SK-MEL-5 (cell line): ENCODE data around the gene PCDHGA10. TPM values are rescaled to one million over a fixed set of nuclear protein-coding genes. Genes with fewer than 3 reads are reported as not detected.

Source experiments
- DNase-seq: peaks from one replicate; pipeline ENCODE4 v3.0.0-alpha.2; 2016; ENCODE audit warnings: low read depth, low spot score
- in situ Hi-C: cut with HindIII; loops from 2 replicates; pipeline ENCODE4 v1.10.0; 2016; ENCODE audit warnings: low sequenced_read_pairs, high pct_unique_total_duplicates, low pct_unique_long_range_greater_than_20kb
- total RNA-seq: library from RNA; depleted of rRNA; stranded (reverse); fragments of >200 nt; shearing (Covaris generic); gene quantifications from 2 replicates; pipeline ENCODE4 v1.2.3, GENCODE V29; 2014; rRNA removed

PCDHGA10 gene
- total RNA-seq, 1 experiment from 2014 or later, result 0.18 TPM

GRCh38 chr5:141441571-141442170 is 28.9 kb downstream of the PCDHGA10 start:
- DNase-seq, result no peak
- in situ Hi-C loops, result no loop called here

GRCh38 chr5:141465351-141465750 is 52.6 kb downstream of the PCDHGA10 start:
- in situ Hi-C loops, result no loop called here
- no peak for DNase-seq

Other genes starting within 250 kb of the PCDHGA10 start
- 0.24 and 0.29 TPM in 2 replicates for gene PCDHB7, start 240.3 kb upstream of the PCDHGA10 start, total RNA-seq
- 0.43 and 0.74 TPM in 2 replicates for gene PCDHB8, start 235.2 kb upstream of the PCDHGA10 start, total RNA-seq
- gene PCDHB16, start 230.6 kb upstream of the PCDHGA10 start, total RNA-seq, result 0.55 and 0.75 TPM in 2 replicates
- gene PCDHB9, start 225.8 kb upstream of the PCDHGA10 start, total RNA-seq, result 0.05 and 0.90 TPM in 2 replicates
- 0.37 and 0.40 TPM in 2 replicates for gene PCDHB10, start 220.6 kb upstream of the PCDHGA10 start, total RNA-seq
- gene PCDHB11, start 213.4 kb upstream of the PCDHGA10 start, total RNA-seq, result 0.55 and 0.75 TPM in 2 replicates
- gene PCDHB12, start 204.3 kb upstream of the PCDHGA10 start, total RNA-seq, result 0.24 and 0.42 TPM in 2 replicates
- 0.66 and 0.77 TPM in 2 replicates for gene PCDHB13, start 199.1 kb upstream of the PCDHGA10 start, total RNA-seq
- gene PCDHB14, start 189.6 kb upstream of the PCDHGA10 start, total RNA-seq, result 0.24 and 0.40 TPM in 2 replicates
- gene PCDHB15, start 167.6 kb upstream of the PCDHGA10 start, total RNA-seq, result 1.1 and 1.6 TPM in 2 replicates
- 0.11 TPM in 1 of 2 replicates, not detected in the other for gene SLC25A2, start 108.9 kb upstream of the PCDHGA10 start, total RNA-seq
- gene TAF7, start 92.2 kb upstream of the PCDHGA10 start, total RNA-seq, result 60.5 and 60.9 TPM in 2 replicates
- gene PCDHGA1, start 82.5 kb upstream of the PCDHGA10 start, total RNA-seq, result 0.63 and 0.67 TPM in 2 replicates
- 1.7 and 2.0 TPM in 2 replicates for gene PCDHGA2, start 74.2 kb upstream of the PCDHGA10 start, total RNA-seq
- gene PCDHGA3, start 69.2 kb upstream of the PCDHGA10 start, total RNA-seq, result 0.32 TPM in 1 of 2 replicates, not detected in the other
- 1.2 and 1.6 TPM in 2 replicates for gene PCDHGB1, start 62.9 kb upstream of the PCDHGA10 start, total RNA-seq
- gene PCDHGA4, start 58.0 kb upstream of the PCDHGA10 start, total RNA-seq, result 1.4 and 1.6 TPM in 2 replicates
- 1.5 and 1.7 TPM in 2 replicates for gene PCDHGB2, start 53.0 kb upstream of the PCDHGA10 start, total RNA-seq
- 0.56 and 0.66 TPM in 2 replicates for gene PCDHGA5, start 48.8 kb upstream of the PCDHGA10 start, total RNA-seq
- gene PCDHGB3, start 42.7 kb upstream of the PCDHGA10 start, total RNA-seq, result 0.21 and 0.53 TPM in 2 replicates
- gene PCDHGA6, start 39.1 kb upstream of the PCDHGA10 start, total RNA-seq, result 1.8 and 2.4 TPM in 2 replicates
- 0.71 and 1.6 TPM in 2 replicates for gene PCDHGA7, start 30.2 kb upstream of the PCDHGA10 start, total RNA-seq
- 0.08 and 0.26 TPM in 2 replicates for gene PCDHGB4, start 25.3 kb upstream of the PCDHGA10 start, total RNA-seq
- gene PCDHGA8, start 20.4 kb upstream of the PCDHGA10 start, total RNA-seq, result 0.05 and 0.13 TPM in 2 replicates
- 0.29 and 0.50 TPM in 2 replicates for gene PCDHGB5, start 15.0 kb upstream of the PCDHGA10 start, total RNA-seq
- 0.03 and 0.45 TPM in 2 replicates for gene PCDHGA9, start 10.2 kb upstream of the PCDHGA10 start, total RNA-seq
- gene PCDHGB6, start 5.0 kb upstream of the PCDHGA10 start, total RNA-seq, result 0.21 and 0.40 TPM in 2 replicates
- gene PCDHGB7, start 4.7 kb downstream of the PCDHGA10 start, total RNA-seq, result 7.4 and 8.6 TPM in 2 replicates
- gene PCDHGA11, start 8.1 kb downstream of the PCDHGA10 start, total RNA-seq, result 0.21 and 0.58 TPM in 2 replicates
- gene PCDHGA12, start 17.5 kb downstream of the PCDHGA10 start, total RNA-seq, result 10.0 and 13.8 TPM in 2 replicates
- gene PCDHGC3, start 63.0 kb downstream of the PCDHGA10 start, total RNA-seq, result 9.8 and 12.5 TPM in 2 replicates
- gene PCDHGC4, start 72.0 kb downstream of the PCDHGA10 start, total RNA-seq, result 0.11 TPM in 1 of 2 replicates, not detected in the other
- gene PCDHGC5, start 76.1 kb downstream of the PCDHGA10 start, total RNA-seq, result 0.05 and 0.19 TPM in 2 replicates
- gene DIAPH1, start 206.0 kb downstream of the PCDHGA10 start, total RNA-seq, result 32.8 TPM in 2 replicates
- 45.2 and 55.1 TPM in 2 replicates for gene HDAC3, start 223.9 kb downstream of the PCDHGA10 start, total RNA-seq
- 6.2 and 7.9 TPM in 2 replicates for gene RELL2, start 224.0 kb downstream of the PCDHGA10 start, total RNA-seq
- gene FCHSD1, start 238.4 kb downstream of the PCDHGA10 start, total RNA-seq, result 12.6 and 17.4 TPM in 2 replicates